H1 (cell line): ENCODE data around the gene TMEM25.

Experiments used
- HDAC6 ChIP-seq: IDR thresholded peaks from one replicate; pipeline ENCODE4 v1.7.1; 2012; ENCODE audit warnings: low read depth, mild to moderate bottlenecking, inconsistent platforms, low read length, moderate library complexity
- PHF8 ChIP-seq: fragments of 200-600 bp; sonication (generic); conservative IDR thresholded peaks from 2 replicates; pipeline ENCODE4 v1.7.1; 2012; ENCODE audit warnings: low read depth, mild to moderate bottlenecking, inconsistent platforms, low read length, moderate library complexity
- RAD21 ChIP-seq, 2 experiments: IDR thresholded peaks in 1 of 2; conservative IDR thresholded peaks in 1 of 2; 2 replicates each; pipeline ENCODE4 v1.6.1; 2011; ENCODE audit warnings: low read depth in 2 of 2, low read length in 2 of 2, improper control_type of control experiment in 1 of 2, inconsistent platforms in 1 of 2, mild to moderate bottlenecking in 1 of 2, moderate library complexity in 1 of 2
- TAF7 ChIP-seq: optimal IDR thresholded peaks from 2 replicates; pipeline ENCODE3; 2011; ENCODE audit warnings: low read depth, mild to moderate bottlenecking, inconsistent platforms, low read length, moderate library complexity, borderline replicate concordance

DNA sequence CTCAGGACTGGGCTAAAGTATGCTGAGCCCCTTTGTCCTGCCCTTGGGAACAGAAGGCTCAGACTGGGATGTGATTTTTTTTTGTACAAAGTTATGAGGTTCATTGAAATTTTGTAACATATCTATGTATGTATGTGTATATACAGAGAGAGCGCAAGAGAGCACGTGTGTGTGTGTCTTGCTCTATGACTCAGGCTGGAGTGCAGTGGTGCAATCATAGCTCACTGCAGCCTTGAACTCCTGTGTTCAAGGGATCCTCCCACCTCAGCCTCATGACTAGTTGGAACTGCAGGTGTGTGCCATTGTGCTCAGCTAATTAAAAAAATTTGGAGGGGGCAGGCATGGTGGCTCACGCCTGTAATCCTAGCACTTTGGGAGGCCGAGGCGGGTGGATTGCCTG lies 5.7 kb downstream of the TMEM25 start:
- TF ChIP-seq HDAC6 (no peak), PHF8 (no peak), TAF7 (no peak), RAD21 (IDR thresholded peaks at IDR 0.05 in 1 of 2, conservative IDR thresholded peaks at IDR 0.05 in 1 of 2; ENCODE audit: low read depth in 2 of 2, low read length in 2 of 2) (no peak)
